ENCODE data around the gene C2orf69.

GRCh38 chr2:199911052-199911876, at the start of gene C2orf69:
- TF ChIP-seq CTCF (IDR thresholded peaks at IDR 0.05) (peak in 3 of 5 experiments; percentile 6 to 24 (median 15)), POLR2A (IDR thresholded peaks at IDR 0.05) (peak; percentile 89), POLR2AphosphoS5 (IDR thresholded peaks at IDR 0.05) (peak; percentile 77 to 89 (median 86)), EP300 (IDR thresholded peaks at IDR 0.05; ENCODE audit: low read depth) (no peak)

Measured in transverse colon (tissue), 4 donors.